GM21390 (cell line): ENCODE data around the gene SP3.

Source experiments
- ATAC-seq: cut with Tn5 transposase; IDR thresholded peaks from one replicate; pipeline ENCODE4 v1.9.1; 2021; ENCODE audit not compliant: unreplicated experiment

Gene SP3

DNA sequence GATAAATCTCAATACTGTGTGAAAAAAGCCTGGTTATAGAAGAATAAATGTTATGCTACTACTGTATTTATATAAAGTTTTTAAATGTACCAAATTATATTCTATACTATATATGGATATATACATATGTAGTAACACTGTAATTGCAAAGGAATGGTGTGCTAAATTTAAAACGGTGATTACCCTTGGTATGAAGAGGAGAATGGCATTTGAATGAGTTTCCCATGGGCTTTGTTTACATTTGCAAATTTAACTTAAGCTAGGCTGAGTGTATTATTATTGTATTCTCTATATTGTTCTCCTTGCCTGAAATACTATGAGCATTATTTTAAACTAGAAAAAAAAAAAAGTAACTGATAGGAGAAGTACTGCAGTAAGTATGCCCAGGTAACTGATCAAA is 4.7 kb upstream of the SP3 start:
- no peak for ATAC-seq

DNA sequence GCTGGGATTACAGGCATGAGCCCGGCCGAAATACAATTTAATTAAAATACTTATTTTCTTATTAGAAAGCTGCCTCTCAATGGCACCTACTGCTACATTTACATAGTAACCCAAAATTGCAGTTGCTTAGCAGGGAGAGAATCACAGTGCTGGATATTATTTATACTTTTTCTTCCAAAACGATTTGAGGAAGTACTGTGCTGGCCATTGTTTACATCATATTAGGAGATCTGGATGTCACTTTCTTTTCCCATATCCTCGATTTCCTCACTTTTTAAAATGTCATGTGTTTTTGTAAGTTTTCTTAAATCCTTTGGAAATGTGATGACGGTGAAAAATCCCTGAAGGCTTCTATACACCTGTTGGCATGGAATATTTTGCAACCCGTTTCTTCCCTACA is 3.4 kb upstream of the SP3 start:
- no peak for ATAC-seq

DNA sequence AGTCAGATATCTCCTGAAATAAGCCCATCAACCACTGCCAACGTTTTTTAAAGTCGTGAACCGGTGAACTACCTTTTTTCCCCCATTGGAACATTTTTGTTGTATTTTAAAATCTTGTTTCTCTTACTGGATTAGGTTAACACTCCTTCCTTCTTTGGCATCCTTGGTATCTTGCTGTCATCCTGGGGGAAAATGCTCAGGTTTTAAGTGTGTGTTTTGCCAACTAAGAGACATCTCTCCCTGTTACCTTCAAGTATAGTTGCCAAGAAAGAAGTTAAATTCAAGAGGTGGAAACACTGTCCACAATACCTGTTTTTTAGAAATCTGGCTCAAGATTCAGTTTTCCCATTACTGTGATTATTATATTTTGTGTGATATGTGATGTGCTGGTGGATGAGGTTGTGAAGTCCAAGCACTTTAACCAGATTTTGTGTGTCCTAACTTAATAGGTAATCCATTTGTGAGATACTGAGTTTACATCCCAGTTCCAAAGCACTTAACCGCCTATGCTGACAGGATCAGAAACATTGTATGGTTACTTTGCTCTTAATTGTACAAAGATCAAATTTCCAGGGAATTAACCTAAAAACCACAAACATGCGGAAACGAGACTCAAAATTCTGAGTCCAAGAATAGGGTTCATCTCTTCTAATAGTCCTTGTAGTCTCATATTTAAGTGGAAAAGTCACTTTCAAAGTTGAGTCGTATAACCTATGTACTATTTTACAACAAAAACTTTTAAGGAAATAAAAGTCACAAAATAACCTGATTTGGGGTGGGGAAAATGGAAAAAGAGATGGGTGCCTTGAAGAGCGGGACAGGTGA is 1.3 kb upstream of the SP3 start:
- ATAC-seq, result no peak

DNA sequence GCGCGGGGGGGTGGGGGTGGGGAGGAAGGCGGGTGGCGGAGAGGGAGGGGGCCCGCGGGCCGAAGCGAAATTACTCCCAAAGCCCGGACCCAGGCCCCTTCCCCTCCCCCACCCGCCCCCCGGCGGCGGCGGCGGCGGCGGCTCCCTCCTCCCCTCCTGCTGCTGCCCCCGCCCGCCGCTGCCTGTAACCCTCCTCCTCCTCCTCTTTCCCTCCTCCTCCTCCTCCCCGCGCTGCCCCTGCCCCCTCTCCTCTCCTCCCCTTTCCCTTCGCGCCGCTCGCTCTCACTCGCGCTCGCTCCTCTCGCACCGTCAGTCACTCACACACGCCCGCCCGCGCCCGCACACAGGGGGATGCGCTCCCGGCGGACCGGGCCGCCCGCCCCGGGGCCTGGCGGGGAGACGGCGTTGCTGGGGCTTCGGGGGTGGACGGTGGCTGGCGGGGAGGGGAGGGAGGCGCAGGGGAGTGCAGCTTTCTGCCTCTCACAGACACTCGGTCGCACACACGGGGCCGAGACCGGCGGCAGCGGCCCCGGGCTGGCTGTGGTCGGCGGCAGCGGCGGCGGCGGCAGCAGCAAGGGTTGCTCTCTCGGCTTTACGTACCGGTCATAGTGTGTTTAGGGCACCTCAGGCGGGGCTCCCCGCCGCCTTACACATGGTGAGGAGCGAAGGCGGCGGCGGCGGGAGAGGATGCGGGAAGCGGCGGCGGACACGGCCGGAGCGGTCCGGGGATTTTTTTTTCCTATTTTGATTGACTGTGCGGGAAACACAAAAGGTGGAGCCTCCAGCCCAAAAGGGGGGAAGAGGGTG is 405 bp downstream of the SP3 start:
- ATAC-seq, result peak; percentile 27

DNA sequence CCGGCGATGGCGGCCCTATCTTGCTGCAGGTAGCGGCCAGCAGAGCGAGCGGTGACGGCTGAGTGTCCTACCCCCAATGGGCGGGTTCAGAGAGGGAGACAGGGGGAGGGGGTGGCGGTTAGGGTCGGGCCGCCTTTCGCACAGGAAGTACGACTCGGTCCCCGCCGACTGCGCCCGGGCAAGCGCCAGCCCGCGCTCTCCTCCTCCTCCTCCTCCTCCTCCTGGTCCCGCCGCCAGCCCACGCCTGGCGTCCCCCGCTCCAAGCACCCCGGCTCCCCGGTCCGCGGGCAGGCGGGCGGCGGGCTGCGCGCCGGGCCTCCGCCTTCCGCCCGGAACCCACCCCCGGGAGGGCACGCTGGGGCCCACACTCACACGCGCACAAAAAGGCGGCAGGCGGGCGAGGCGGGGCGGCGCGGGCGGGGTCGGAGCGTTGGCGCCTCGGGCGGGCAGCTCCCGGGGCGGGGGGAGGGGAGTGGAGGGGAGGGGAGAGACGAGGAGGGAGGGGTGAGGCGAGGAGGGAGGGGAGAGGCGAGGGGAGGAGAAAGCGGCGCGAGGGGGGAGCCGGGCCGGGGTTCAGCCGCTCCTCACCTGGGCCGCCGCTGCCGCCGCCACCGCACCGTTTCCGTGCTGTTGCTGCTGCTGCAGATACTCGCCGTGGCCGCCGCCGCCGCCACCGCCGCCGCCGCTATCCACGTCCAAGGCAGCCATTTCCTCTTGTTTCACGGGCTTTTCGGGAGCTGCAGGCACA is 1.2 kb downstream of the SP3 start:
- ATAC-seq, result peak; percentile 55

DNA sequence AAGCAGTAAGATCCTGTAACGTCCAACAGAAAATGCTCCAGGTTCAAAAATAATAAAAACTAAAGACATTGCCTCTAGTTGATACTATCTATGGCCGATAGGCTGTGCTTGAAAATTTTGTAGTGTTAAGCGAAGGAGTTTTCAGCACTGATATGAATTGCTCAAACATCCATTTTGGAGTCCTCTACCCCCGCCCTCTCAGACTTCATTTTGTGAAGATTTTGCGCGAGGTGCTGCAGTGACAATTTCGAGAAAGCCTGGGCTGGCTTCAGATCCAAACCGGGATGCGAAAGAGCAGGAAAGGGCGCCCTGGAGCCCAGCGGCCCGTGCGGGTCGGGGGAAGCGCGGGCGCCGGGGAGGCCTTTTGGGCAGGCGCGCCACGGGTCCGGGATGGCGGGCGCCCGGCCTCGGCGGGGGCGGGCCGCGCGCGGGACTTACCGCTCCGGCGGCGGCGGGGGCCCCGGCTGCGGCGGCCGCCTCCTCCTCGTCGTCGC is 1.8 kb downstream of the SP3 start:
- ATAC-seq, result peak; percentile 15

DNA sequence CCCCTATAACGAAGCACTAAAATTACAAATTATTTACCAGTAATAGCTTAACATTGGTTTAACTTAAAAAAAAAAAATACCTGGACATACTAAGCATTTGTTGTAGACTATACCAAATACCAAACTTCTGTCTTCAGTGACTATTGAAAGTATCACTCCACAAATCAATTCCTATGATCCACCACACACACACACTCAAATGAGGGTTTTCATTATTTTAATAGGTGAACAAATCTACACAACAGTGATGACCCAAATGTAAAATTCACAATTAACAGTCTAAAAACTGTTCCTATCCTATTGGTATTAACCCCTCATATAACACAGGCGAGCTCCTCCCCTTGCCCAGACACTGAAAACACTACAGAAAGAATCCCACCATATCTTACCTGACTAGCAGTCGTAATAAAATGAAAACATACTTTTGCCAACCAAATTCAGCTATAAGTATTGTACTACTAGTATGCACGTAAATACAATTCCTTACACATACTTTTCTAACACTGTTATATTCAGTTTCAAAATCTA is 2.5 kb downstream of the SP3 start:
- no peak for ATAC-seq

DNA sequence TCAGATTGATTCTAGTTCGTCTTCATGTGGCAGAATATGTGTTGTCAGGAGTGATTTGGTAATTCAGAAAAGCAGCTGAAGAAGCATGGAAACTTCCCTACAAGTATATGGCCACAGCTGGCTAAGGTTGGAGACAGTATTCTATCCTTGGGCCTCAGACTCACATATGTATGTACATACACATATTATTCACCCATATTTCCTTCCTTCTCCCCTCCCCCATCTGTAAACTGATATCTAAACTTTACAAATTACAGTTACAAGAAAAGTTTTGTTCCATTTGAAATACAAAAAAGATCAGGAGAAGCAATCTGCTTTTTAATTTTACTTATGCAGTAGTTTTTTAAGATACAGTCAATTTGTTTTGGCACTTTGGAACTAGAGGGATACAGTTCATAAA is 3.1 kb downstream of the SP3 start:
- no peak for ATAC-seq

DNA sequence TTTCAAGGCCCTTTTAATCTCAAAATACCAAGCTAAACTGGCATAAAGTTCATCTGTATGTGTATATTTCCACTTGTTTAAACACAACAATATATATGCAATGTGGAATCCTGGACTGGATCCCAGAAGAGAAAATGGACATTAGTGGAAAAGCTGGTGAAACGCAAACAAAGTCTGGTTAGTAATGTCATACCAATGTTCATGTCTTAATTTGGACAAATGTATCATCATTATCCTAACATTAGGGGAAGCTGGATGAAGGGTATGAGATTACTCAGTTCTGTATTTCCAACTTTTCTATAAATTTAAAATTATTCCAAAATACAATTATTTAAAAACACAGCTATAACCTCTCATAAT is 3.8 kb downstream of the SP3 start:
- no peak for ATAC-seq

DNA sequence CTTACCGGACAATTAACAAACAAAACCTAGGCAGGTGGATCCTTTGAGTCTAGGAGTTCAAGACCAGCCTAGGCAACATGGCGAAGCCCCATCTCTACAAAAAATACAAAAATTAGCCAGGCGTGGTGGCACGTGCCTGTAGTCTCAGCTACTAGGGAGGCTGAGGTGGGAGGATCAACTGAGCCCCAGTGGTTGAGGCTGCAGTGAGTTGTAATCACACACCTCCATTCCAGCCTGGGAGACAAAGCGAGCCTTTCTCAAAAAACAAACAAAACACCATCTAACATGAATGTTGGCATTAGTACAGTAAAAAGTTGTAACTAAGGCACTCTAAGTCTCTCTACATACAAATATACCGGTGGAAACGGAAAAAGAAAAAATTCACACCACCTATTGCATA is 5.3 kb downstream of the SP3 start:
- ATAC-seq, result no peak

DNA sequence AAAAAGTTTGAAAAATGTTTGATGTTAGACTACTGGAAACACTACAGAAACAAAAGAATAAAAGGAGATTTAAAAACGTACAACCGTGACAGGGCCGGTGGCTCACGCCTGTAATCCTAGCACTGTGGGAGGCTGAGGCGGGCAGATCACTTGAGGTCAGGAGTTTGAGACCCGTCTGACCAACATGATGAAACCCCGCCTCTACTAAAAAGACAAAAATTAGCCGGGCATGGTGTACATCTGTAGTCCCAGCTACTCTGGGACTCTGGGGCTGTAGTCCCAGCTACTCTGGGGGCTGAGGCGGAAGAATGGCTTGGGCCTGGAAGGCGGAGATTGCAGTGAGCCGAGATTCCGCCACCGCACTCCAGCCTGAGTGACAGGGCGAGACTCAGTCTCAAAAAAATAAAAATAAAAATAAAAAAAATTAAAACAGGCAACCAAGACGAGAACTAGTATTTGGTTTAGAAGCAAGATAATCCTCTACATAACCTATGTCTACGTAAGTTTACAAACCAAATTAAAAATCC is 5.8 kb downstream of the SP3 start:
- no peak for ATAC-seq

DNA sequence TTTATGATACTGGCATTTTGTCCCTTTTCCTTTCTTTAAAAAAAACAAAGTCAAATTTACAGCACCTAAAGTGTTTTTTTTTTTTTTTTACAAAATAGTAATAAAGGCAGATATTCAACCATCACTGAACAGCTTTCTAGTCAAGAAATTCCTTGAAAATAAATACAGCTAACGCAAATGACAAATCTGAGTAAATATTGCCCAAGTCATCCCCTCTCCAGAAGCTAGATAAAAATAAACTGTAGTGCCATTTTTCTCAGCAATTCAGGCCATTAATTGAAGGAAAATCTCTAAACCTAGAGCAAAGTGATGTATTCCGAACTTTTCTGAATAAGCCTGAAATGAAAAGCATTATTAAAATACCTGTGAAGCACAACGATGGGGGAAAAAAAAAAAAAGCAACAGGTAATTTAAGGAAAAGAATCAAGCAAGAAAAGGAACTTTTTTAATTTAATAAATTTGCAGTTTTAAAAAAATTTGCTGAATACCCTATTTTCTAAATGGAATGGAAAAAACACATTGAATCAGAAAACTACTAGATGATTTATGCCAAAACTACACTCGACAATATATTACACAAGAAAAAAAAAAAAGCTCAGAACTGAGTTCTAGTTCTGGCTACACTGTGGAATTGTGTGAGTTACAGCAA is 6.9 kb downstream of the SP3 start:
- no peak for ATAC-seq

DNA sequence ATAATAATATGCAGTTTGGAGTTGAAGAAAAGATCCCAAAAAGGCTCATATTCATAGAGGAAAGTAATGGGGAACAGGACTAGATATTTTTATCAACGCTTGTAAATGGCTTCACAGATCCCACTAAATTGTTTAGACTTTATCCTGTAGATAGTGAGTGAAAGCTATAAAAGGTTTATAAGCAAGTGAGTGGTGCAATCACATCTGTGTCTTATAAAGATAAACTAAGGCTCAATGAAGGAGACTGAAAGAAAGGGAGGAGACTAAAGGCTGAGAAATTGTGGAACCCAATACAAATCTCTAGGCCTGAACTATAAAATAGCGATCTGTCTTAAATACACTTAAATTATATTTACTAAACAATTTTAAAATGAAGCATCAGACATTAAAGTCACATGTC is 7.7 kb downstream of the SP3 start:
- no peak for ATAC-seq

DNA sequence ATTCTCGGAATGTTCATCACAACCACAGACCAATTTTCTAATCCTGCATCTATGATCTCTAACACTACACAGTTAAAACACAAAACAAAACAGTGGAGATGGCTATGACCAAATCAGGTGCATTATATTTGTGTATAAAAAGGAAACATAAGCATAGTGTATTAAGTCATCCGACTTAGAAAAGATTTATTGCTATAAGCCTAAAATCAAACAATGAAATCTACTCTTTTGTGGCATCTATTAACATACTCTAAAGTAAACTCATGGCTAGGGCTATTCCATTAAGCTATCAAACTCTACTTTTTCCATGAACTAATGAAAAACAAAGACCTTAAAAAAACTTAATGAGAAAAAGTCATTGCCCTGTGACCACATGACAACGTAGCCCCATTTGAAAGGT is 8.7 kb downstream of the SP3 start:
- ATAC-seq, result no peak

DNA sequence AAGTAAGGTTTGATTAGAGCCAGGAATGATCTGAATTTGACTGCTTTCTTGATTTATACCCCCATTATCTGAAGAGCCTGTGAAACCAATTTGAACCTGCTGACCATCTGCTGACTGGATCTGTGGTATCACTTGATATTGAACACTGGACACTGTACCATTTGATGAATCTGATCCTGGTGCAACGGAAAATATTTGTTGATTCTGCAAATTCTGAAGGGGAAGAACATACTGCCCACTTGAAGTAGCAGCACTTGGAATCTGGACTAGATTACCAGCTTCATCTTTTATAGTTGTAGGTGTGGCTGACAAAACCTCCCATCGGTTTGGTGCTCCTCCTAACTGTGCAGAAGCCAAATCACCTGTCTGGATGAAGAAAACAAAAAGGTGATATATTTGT is 9.3 kb downstream of the SP3 start:
- ATAC-seq, result no peak

DNA sequence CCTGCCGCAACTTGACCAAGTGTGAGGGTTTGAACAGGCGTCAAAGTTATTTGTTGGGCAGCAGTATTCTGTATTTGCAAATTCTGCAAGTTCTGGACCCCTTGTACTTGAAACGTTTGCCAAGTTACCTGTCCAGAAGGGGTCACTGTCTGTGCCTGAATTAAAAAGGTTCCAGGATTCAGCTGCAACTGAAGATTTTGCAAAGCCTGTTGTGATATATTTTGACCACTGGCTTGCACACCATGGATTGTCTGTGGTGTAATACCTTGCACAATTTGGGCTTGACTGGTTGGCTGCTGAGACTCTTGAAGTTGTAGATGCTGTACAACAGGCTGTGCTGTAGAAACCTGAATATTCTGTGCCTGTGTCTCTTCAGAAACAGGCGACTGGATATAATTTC is 10.2 kb downstream of the SP3 start:
- no peak for ATAC-seq

DNA sequence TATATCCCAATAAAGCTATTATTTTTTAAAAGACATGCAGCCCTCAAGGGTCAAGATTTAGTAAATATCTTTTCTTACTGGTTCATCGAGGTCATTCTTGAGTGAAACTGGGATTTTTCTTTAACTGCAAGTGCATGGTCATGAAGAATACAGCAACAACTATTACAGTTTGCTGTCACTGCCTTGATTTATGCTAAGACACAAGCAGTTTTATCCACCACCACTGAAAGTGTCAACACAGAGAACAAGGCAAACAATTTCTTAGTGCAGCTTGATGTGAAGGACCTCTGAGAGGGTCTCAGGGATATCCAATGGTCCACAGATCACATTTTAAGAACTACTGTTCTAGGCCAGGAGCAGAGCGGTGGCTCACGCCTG is 12.1 kb downstream of the SP3 start:
- ATAC-seq, result no peak

DNA sequence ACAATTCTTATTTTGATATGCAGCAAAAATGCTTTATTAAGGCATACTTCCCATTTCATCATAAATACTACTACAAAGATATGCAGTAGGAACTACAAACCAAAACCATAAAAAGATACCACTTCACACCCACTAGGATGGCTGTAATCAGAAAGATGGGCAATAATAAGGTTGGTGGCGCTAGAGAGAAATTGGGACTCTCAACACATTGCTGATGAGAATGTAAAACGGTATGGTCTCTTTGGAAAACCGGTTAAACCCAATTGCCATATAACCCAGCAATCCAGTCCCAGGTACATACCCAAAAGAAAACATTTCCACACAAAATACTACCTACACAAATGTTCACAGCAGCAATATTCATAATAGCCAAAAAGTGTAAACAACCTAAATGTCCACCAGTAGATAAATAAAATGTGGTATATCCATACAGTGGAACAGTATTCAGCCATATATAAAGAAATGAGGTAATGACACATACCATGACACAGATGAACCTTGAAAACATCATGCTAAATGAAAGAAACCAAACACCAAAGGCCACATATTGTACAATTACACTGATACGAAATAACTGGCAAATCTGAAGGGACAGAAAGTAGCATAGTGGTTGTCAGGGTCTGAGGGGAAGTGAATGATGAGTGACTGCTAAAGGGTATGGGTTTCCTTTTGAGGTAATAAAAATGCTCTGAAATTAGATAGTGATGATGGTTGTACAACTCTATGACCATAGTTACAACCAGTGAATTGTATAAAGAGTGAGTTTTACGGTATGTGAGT is 12.7 kb downstream of the SP3 start:
- ATAC-seq, result no peak

DNA sequence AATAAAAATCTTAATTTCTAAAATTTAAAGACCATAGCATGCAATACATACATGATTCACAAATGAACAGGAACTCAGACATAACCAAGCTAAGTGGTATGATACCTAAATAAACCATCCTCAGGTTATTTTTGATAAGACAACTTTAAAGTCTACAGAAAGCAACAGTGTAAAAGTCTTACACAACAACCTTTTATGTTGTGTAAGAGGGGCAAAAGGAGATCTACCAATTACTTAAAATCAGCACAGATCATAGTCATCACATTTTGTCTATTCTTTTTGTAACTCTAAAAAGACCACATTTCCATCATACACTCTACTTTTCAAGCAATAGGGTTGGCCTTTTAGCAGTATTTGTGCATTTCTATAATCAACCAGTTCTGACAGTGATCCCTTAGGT is 16.3 kb downstream of the SP3 start:
- ATAC-seq, result no peak

DNA sequence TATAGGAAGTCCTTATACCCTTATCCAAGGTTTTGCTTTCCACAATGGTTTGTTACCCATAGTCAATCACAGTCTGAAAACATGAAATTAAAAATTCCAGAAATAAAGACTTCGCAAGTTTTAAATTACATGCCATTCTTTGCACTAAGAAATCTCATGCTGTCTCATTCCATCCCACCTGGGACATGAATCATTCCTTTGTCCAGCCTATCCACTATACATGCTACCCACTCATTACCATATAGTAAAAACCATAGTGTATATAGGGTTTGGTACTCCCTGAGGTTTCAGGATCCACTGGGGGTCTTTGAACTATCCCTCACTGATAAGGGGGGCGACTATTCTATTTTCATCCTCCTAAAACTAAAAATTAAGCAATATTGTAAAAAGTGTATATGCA is 17.0 kb downstream of the SP3 start:
- no peak for ATAC-seq
